ENCODE measurements around the gene PLPP4.

PLPP4 gene

GRCh38 chr10:120516426-120516825 is 59.4 kb downstream of the PLPP4 start:
- DNase-seq, result no peak

- DNase-seq, result peak in 1 of 58 donors; percentile 17
Observed at GRCh38 chr10:120517196-120517595, 60.2 kb downstream of the PLPP4 start.

- DNase-seq, result no peak
Observed at GRCh38 chr10:120517881-120518484, 61.0 kb downstream of the PLPP4 start.

- no peak for DNase-seq
Observed at GRCh38 chr10:120521880-120522279, 64.9 kb downstream of the PLPP4 start.

- DNase-seq, result no peak
Observed at GRCh38 chr10:120527691-120528090, 70.7 kb downstream of the PLPP4 start.

GRCh38 chr10:120530699-120531098 is 73.7 kb downstream of the PLPP4 start:
- DNase-seq, result no peak

- no peak for DNase-seq
Observed at GRCh38 chr10:120538091-120538490, 81.1 kb downstream of the PLPP4 start.

GRCh38 chr10:120539076-120539475 is 82.0 kb downstream of the PLPP4 start:
- no peak for DNase-seq

- DNase-seq, result no peak
Observed at GRCh38 chr10:120540486-120540885, 83.5 kb downstream of the PLPP4 start.

- DNase-seq, result no peak
Observed at GRCh38 chr10:120541984-120542383, 85.0 kb downstream of the PLPP4 start.

- DNase-seq, result no peak
Observed at GRCh38 chr10:120542591-120542990, 85.6 kb downstream of the PLPP4 start.

GRCh38 chr10:120543291-120543690 is 86.3 kb downstream of the PLPP4 start:
- DNase-seq, result no peak

GRCh38 chr10:120548210-120548609 is 91.2 kb downstream of the PLPP4 start:
- no peak for DNase-seq

- no peak for DNase-seq
Observed at GRCh38 chr10:120552262-120552661, 95.2 kb downstream of the PLPP4 start.

- DNase-seq, result no peak
Observed at GRCh38 chr10:120553911-120554310, 96.9 kb downstream of the PLPP4 start.

GRCh38 chr10:120555436-120555835 is 98.4 kb downstream of the PLPP4 start:
- DNase-seq, result no peak

- no peak for DNase-seq
Observed at GRCh38 chr10:120555842-120556532, 99.0 kb downstream of the PLPP4 start.

- no peak for DNase-seq
Observed at GRCh38 chr10:120557311-120557710, 100.3 kb downstream of the PLPP4 start.

- no peak for DNase-seq
Observed at GRCh38 chr10:120559800-120560199, 102.8 kb downstream of the PLPP4 start.

- no peak for DNase-seq
Observed at GRCh38 chr10:120562956-120563355, 105.9 kb downstream of the PLPP4 start.

GRCh38 chr10:120570418-120570817 is 113.4 kb downstream of the PLPP4 start:
- DNase-seq, result no peak

- no peak for DNase-seq
Observed at GRCh38 chr10:120571266-120571665, 114.2 kb downstream of the PLPP4 start.

- no peak for DNase-seq
Observed at GRCh38 chr10:120572307-120572706, 115.3 kb downstream of the PLPP4 start.
